ENCODE results near the gene TAAR5. TPM values are rescaled to one million over a fixed set of nuclear protein-coding genes. Genes with fewer than 3 reads are reported as not detected.
"Not testable (repeated sequence)": the region's sequence is repeated elsewhere in the genome, so short reads cannot be mapped to it uniquely, and the experiment has no call there.

Gene TAAR5
- total and polyA plus RNA-seq, 2 of the 8 experiments (the other 6 are each of a cell fraction or from before 2014, with no cell fraction given), result not detected

- CTCF ChIA-PET (ENCODE audit: partially characterized antibody), result interaction anchor here (0.7 kb wide), 1 partner anchor 713 kb away, joined by 4 read pairs; no protein-coding TSS in a partner anchor
- DNase-seq (ENCODE audit: low read depth in 1 of 2, low spot score in 2 of 2); H3K79me1 ChIP-seq (ENCODE audit: low read depth, low read length); H4K5ac ChIP-seq (ENCODE audit: insufficient read length, low read depth, low read length); H3K4me1 ChIP-seq (replicated peaks in 1 of 4; ENCODE audit: control insufficient read depth in 3 of 4, insufficient read depth in 4 of 4, low read length in 3 of 4); H3K27me3 ChIP-seq (replicated peaks in 1 of 4; ENCODE audit: control insufficient read depth in 3 of 4, extremely low read depth in 1 of 4, insufficient read depth in 3 of 4, low read length in 3 of 4); H3K56ac ChIP-seq (replicated peaks; ENCODE audit: insufficient read length, low read depth, low read length); H3K4me3 ChIP-seq (ENCODE audit: extremely low read depth in 1 of 4, insufficient read depth in 2 of 4, low read depth in 3 of 4, low read length in 4 of 4); H3K27ac ChIP-seq (ENCODE audit: low read depth, low read length); H3K9ac ChIP-seq (replicated peaks in 1 of 4; ENCODE audit: extremely low read depth in 1 of 4, low read depth in 3 of 4, low read length in 3 of 4); H3K79me2 ChIP-seq (ENCODE audit: control insufficient read depth in 1 of 2, insufficient read depth in 2 of 2, low read length in 2 of 2); H2BK120ac ChIP-seq (replicated peaks; ENCODE audit: low read depth, low read length); FAIRE-seq; H2AK5ac ChIP-seq (ENCODE audit: low read depth, low read length); H3K14ac ChIP-seq (ENCODE audit: insufficient read length); H4K91ac ChIP-seq (replicated peaks; ENCODE audit: insufficient read length, low read length); H3K18ac ChIP-seq (ENCODE audit: extremely low read depth, low read length); H3K23me2 ChIP-seq (ENCODE audit: low read depth, low read length); H4K8ac ChIP-seq (ENCODE audit: extremely low read depth, insufficient read depth, low read length); H2BK20ac ChIP-seq (ENCODE audit: low read length); H3K9me3 ChIP-seq (ENCODE audit: insufficient read depth in 2 of 2, low read depth in 1 of 2, low read length in 1 of 2); H4K20me1 ChIP-seq (replicated peaks in 1 of 2; ENCODE audit: control insufficient read depth in 1 of 2, insufficient read depth in 2 of 2, low read length in 2 of 2); H2AFZ ChIP-seq (ENCODE audit: low read length); H2BK15ac ChIP-seq (ENCODE audit: low read length); H2BK12ac ChIP-seq (ENCODE audit: low read depth, low read length); H2BK5ac ChIP-seq (ENCODE audit: low read depth, low read length); H3K36me3 ChIP-seq (ENCODE audit: control insufficient read depth in 2 of 4, insufficient read depth in 4 of 4, low read length in 3 of 4); H3K4me2 ChIP-seq (ENCODE audit: insufficient read depth in 1 of 2, low read depth in 2 of 2, low read length in 2 of 2); POLR2A ChIA-PET (ENCODE audit: partially characterized antibody); H3K23ac ChIP-seq (ENCODE audit: insufficient read length); H3K4ac ChIP-seq (replicated peaks; ENCODE audit: insufficient read length, low read depth, low read length): not testable (repeated sequence)
- 83% methylated on average over 3 of the region's 3 CpGs; no CpG with 5 or more reads in 1 of the 2 experiments for WGBS, 2 experiments (ENCODE audit: extremely low coverage in 1 of 2, insufficient coverage in 1 of 2, insufficient read length in 1 of 2, insufficient replicate concordance in 2 of 2, low coverage in 1 of 2, low lambda C conversion rate in 2 of 2, missing lambda C conversion rate in 1 of 2)
Observed at GRCh38 chr6:132560087-132560486, 29.5 kb downstream of the TAAR5 start.
